ENCODE data around the gene GRPEL1.

DNA sequence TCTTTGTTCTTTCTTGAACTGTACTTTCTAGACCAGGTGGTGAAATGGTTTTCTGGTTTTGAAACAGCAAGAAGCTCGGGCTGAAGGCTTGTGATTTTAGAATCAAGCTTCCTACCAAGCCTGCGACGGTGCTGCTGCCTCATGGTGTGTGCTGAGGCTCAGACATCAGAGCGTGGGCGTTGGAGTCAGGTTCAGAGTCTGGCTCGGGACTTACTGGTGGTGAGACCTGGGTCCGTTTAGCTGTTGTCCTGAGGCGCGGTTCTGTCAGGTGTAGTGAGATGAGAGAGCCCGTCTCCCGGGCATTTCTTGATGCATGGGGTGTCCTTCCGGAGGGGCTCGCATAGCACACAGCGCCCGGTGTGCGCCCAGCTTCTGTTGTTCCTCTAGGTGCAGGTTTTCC, 44.4 kb downstream of the GRPEL1 start:
- TF ChIP-seq, protein P1, sequence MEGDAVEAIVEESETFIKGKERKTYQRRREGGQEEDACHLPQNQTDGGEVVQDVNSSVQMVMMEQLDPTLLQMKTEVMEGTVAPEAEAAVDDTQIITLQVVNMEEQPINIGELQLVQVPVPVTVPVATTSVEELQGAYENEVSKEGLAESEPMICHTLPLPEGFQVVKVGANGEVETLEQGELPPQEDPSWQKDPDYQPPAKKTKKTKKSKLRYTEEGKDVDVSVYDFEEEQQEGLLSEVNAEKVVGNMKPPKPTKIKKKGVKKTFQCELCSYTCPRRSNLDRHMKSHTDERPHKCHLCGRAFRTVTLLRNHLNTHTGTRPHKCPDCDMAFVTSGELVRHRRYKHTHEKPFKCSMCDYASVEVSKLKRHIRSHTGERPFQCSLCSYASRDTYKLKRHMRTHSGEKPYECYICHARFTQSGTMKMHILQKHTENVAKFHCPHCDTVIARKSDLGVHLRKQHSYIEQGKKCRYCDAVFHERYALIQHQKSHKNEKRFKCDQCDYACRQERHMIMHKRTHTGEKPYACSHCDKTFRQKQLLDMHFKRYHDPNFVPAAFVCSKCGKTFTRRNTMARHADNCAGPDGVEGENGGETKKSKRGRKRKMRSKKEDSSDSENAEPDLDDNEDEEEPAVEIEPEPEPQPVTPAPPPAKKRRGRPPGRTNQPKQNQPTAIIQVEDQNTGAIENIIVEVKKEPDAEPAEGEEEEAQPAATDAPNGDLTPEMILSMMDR (IDR thresholded peaks at IDR 0.05): no peak
- TF ChIP-seq POLR2A (IDR thresholded peaks at IDR 0.05): no peak
